GM23338 (cell line): ENCODE results near the gene NNT. TPM values are rescaled to one million over a fixed set of nuclear protein-coding genes. Genes with fewer than 3 reads are reported as not detected.
"Not testable (repeated sequence)": the region's sequence is repeated elsewhere in the genome, so short reads cannot be mapped to it uniquely, and the experiment has no call there.

Experiments
- ATAC-seq: fragments of 200-7000 bp; cut with Tn5 transposase; 3 replicates; pipeline ENCODE4 v1.9.1; 2020
- DNase-seq: peaks from one replicate; pipeline ENCODE4 v3.0.0-alpha.2; 2015; ENCODE audit warnings: low spot score
- H2AFZ ChIP-seq: fragments of 200-600 bp; sonication (generic); 2 replicates; pipeline ENCODE4 v1.8.0; 2016; ENCODE audit warnings: antibody characterized with exemption, mild to moderate bottlenecking, moderate library complexity
- H3F3A ChIP-seq: fragments of 200-600 bp; sonication (generic); replicated peaks from 2 replicates; pipeline ENCODE4 v1.8.0; 2017; ENCODE audit warnings: antibody characterized with exemption, mixed run types, low read depth
- H3K27ac ChIP-seq: fragments of 200-600 bp; sonication (generic); 2 replicates; pipeline ENCODE4 v1.6.1; 2016; ENCODE audit warnings: low read depth
- H3K27me3 ChIP-seq: fragments of 200-600 bp; sonication (generic); 2 replicates; pipeline ENCODE4 v1.8.0; 2016; ENCODE audit warnings: mild to moderate bottlenecking, mixed run types, moderate library complexity; ENCODE audit not compliant: insufficient read depth
- H3K36me3 ChIP-seq: fragments of 200-600 bp; sonication (generic); 2 replicates; pipeline ENCODE4 v1.8.0; 2016; ENCODE audit warnings: mild to moderate bottlenecking; ENCODE audit not compliant: insufficient read depth
- H3K4me1 ChIP-seq: fragments of 200-600 bp; sonication (generic); 2 replicates; pipeline ENCODE4 v1.8.0; 2016; ENCODE audit warnings: mild to moderate bottlenecking, moderate library complexity; ENCODE audit not compliant: insufficient read depth
- H3K4me2 ChIP-seq: fragments of 200-600 bp; sonication (generic); 2 replicates; pipeline ENCODE4 v1.7.1; 2017; ENCODE audit warnings: mixed run types
- H3K4me3 ChIP-seq: fragments of 200-600 bp; sonication (generic); 2 replicates; pipeline ENCODE4 v1.6.1; 2016; ENCODE audit warnings: mixed run types
- H3K79me2 ChIP-seq: fragments of 200-600 bp; sonication (generic); replicated peaks from 2 replicates; pipeline ENCODE4 v1.8.0; 2017; ENCODE audit warnings: mild to moderate bottlenecking; ENCODE audit not compliant: insufficient read depth
- H3K9me2 ChIP-seq: fragments of 200-600 bp; sonication (generic); 2 replicates; pipeline ENCODE4 v1.8.0; 2017; ENCODE audit not compliant: insufficient read depth
- H4K20me1 ChIP-seq: fragments of 200-600 bp; sonication (generic); replicated peaks from 2 replicates; pipeline ENCODE4 v1.8.0; 2017; ENCODE audit warnings: mild to moderate bottlenecking; ENCODE audit not compliant: insufficient read depth
- H3K27ac Mint-ChIP-seq: 2 replicates; pipeline ENCODE4 v1.8.0; 2020; ENCODE audit warnings: inconsistent platforms, mild to moderate bottlenecking, moderate library complexity, mixed read lengths
- H3K27me3 Mint-ChIP-seq: 3 replicates; pipeline ENCODE4 v1.8.0; 2022; ENCODE audit warnings: low read depth, mild to moderate bottlenecking, moderate library complexity, mixed read lengths, inconsistent platforms; ENCODE audit not compliant: insufficient read depth, poor library complexity
- H3K36me3 Mint-ChIP-seq: 3 replicates; pipeline ENCODE4 v1.8.0; 2021; ENCODE audit warnings: low read depth, mild to moderate bottlenecking, inconsistent platforms, moderate library complexity, mixed read lengths
- H3K4me1 Mint-ChIP-seq: 3 replicates; pipeline ENCODE4 v1.8.0; 2020; ENCODE audit warnings: mild to moderate bottlenecking, inconsistent platforms, mixed read lengths
- H3K4me3 Mint-ChIP-seq: 3 replicates; pipeline ENCODE4 v1.8.0; 2021; ENCODE audit warnings: moderate library complexity, mild to moderate bottlenecking, inconsistent platforms, mixed read lengths
- H3K9me3 Mint-ChIP-seq: 3 replicates; pipeline ENCODE4 v1.8.0; 2020; ENCODE audit warnings: moderate library complexity, mild to moderate bottlenecking, inconsistent platforms, mixed read lengths
- CREB1 ChIP-seq: fragments of 250-450 bp; sonication (Bioruptor Pico); IDR thresholded peaks from 2 replicates; pipeline ENCODE4 v1.5.0; 2020; ENCODE audit warnings: low read depth, mild to moderate bottlenecking, moderate library complexity
- EZH2 ChIP-seq: fragments of 200-600 bp; sonication (generic); IDR thresholded peaks from one replicate; pipeline ENCODE4 v1.8.0; 2017; ENCODE audit warnings: antibody characterized with exemption, mild to moderate bottlenecking, low read depth; ENCODE audit not compliant: unreplicated experiment
- EZH2phosphoT487 ChIP-seq: fragments of 200-600 bp; sonication (generic); IDR thresholded peaks from one replicate; pipeline ENCODE4 v1.8.1; 2018; ENCODE audit warnings: antibody characterized with exemption; ENCODE audit not compliant: unreplicated experiment
- JUNB ChIP-seq: IDR thresholded peaks from one replicate; pipeline ENCODE4 v1.6.1; 2016; ENCODE audit warnings: antibody characterized with exemption; ENCODE audit not compliant: unreplicated experiment
- POLR2AphosphoS5 ChIP-seq: IDR thresholded peaks from 2 replicates; pipeline ENCODE4 v1.6.1; 2016; ENCODE audit warnings: antibody characterized with exemption, low read depth
- ZNF331 ChIP-seq: fragments of 250-450 bp; sonication (Bioruptor Pico); IDR thresholded peaks from 2 replicates; pipeline ENCODE4 v1.5.0; 2020; ENCODE audit warnings: low read depth, mild to moderate bottlenecking, moderate library complexity
- polyA plus RNA-seq: library from polyadenylated mRNA; unstranded; fragments of >200 nt; fragmentation: Nextera tagmentation; extraction: Ambion mirVana; gene quantifications from 2 replicates; pipeline ENCODE4 v1.2.1, GENCODE V29; 2016
- total RNA-seq: library from RNA; depleted of rRNA; stranded (reverse); fragments of >200 nt; shearing (Covaris generic); gene quantifications from 2 replicates; pipeline ENCODE4 v1.2.3, GENCODE V29; 2014
- TF ChIP-seq, protein P1 (sequence below): fragments of 250-450 bp; sonication (Bioruptor Pico); IDR thresholded peaks from 2 replicates; pipeline ENCODE4 v1.5.0; 2020; ENCODE audit warnings: mild to moderate bottlenecking, moderate library complexity

NNT gene
- total and polyA plus RNA-seq, 2 experiments from 2014 or later, result 10.8 to 15.9 TPM

DNA sequence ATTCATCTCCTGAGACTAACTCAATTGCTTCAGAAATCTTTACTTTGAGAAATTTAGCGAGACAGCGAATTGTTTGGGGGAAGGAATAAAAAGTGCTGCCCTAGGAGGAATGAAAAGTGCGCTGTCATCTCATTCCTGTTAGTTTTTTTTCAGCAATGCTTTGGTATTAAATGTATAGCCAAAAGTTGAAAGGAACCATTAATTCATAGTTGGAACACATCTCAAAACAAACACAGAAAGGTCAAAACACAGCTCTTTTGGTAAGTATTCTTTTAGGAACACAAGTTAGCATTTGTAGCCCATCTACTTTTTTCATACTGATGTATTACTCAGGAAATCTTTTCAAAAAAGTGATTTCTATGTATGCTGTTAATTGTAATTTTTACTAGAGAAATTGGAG is 109.1 kb downstream of the NNT start:
- Histone ChIP-seq H3K79me2 (no peaks in the 10 kb centered on the region), H3K27me3 (no peaks in the 10 kb centered on the region), H3K27ac (no peak overlapping the region), H3K4me2 (no peak overlapping the region), H3K9me2 (peaks cover 5% of the 10 kb centered on the region; the same call in 1 of the 2 replicates), H3F3A (no peaks in the 10 kb centered on the region), H3K36me3 (no peaks in the 10 kb centered on the region), H2AFZ (no peak overlapping the region), H3K4me1 (no peaks in the 10 kb centered on the region), H3K4me3 (no peak overlapping the region), H4K20me1 (no peaks in the 10 kb centered on the region)
- Mint-ChIP-seq H3K9me3 (no peaks in the 10 kb centered on the region; the same call in 2 of the 3 replicates), H3K36me3 (no peaks in the 10 kb centered on the region), H3K27me3 (no peaks in the 10 kb centered on the region), H3K4me1 (no peaks in the 10 kb centered on the region), H3K4me3 (no peak overlapping the region), H3K27ac (no peak overlapping the region)
- no peak for TF ChIP-seq CREB1 (CRISPR knock-in tag)
- TF ChIP-seq EZH2, result no peak
- TF ChIP-seq, protein P1, sequence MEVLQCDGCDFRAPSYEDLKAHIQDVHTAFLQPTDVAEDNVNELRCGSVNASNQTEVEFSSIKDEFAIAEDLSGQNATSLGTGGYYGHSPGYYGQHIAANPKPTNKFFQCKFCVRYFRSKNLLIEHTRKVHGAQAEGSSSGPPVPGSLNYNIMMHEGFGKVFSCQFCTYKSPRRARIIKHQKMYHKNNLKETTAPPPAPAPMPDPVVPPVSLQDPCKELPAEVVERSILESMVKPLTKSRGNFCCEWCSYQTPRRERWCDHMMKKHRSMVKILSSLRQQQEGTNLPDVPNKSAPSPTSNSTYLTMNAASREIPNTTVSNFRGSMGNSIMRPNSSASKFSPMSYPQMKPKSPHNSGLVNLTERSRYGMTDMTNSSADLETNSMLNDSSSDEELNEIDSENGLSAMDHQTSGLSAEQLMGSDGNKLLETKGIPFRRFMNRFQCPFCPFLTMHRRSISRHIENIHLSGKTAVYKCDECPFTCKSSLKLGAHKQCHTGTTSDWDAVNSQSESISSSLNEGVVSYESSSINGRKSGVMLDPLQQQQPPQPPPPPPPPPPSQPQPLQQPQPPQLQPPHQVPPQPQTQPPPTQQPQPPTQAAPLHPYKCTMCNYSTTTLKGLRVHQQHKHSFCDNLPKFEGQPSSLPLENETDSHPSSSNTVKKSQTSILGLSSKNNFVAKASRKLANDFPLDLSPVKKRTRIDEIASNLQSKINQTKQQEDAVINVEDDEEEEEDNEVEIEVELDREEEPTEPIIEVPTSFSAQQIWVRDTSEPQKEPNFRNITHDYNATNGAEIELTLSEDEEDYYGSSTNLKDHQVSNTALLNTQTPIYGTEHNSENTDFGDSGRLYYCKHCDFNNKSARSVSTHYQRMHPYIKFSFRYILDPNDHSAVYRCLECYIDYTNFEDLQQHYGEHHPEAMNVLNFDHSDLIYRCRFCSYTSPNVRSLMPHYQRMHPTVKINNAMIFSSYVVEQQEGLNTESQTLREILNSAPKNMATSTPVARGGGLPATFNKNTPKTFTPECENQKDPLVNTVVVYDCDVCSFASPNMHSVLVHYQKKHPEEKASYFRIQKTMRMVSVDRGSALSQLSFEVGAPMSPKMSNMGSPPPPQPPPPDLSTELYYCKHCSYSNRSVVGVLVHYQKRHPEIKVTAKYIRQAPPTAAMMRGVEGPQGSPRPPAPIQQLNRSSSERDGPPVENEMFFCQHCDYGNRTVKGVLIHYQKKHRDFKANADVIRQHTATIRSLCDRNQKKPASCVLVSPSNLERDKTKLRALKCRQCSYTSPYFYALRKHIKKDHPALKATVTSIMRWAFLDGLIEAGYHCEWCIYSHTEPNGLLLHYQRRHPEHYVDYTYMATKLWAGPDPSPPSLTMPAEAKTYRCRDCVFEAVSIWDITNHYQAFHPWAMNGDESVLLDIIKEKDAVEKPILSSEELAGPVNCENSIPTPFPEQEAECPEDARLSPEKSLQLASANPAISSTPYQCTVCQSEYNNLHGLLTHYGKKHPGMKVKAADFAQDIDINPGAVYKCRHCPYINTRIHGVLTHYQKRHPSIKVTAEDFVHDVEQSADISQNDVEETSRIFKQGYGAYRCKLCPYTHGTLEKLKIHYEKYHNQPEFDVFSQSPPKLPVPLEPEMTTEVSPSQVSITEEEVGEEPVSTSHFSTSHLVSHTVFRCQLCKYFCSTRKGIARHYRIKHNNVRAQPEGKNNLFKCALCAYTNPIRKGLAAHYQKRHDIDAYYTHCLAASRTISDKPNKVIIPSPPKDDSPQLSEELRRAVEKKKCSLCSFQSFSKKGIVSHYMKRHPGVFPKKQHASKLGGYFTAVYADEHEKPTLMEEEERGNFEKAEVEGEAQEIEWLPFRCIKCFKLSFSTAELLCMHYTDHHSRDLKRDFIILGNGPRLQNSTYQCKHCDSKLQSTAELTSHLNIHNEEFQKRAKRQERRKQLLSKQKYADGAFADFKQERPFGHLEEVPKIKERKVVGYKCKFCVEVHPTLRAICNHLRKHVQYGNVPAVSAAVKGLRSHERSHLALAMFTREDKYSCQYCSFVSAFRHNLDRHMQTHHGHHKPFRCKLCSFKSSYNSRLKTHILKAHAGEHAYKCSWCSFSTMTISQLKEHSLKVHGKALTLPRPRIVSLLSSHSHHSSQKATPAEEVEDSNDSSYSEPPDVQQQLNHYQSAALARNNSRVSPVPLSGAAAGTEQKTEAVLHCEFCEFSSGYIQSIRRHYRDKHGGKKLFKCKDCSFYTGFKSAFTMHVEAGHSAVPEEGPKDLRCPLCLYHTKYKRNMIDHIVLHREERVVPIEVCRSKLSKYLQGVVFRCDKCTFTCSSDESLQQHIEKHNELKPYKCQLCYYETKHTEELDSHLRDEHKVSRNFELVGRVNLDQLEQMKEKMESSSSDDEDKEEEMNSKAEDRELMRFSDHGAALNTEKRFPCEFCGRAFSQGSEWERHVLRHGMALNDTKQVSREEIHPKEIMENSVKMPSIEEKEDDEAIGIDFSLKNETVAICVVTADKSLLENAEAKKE (CRISPR knock-in tag), result no peak
- TF ChIP-seq EZH2phosphoT487, result no peak
- no peak for TF ChIP-seq POLR2AphosphoS5
- no peak for TF ChIP-seq ZNF331 (CRISPR knock-in tag)
- TF ChIP-seq JUNB, result no peak
- ATAC-seq (no peak), DNase-seq (no peak)

DNA sequence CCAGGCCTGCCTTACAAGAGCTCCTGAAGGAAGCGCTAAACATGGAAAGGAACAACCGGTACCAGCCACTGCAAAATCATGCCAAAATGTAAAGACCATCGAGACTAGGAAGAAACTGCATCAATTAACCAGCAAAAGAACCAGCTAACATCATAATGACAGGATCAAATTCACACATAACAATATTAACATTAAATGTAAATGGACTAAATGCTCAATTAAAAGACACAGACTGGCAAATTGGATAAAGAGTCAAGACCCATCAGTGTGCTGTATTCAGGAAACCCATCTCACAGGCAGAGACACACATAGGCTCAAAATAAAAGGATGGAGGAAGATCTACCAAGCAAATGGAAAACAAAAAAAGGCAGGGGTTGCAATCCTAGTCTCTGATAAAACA is 116.8 kb downstream of the NNT start:
- H3K4me1 ChIP-seq, H2AFZ ChIP-seq, DNase-seq, H4K20me1 ChIP-seq, H3K4me2 ChIP-seq, H3K4me3 ChIP-seq, H3K27ac Mint-ChIP-seq, H3K79me2 ChIP-seq, ATAC-seq, H3K4me3 Mint-ChIP-seq, H3K27ac ChIP-seq, H3F3A ChIP-seq, H3K36me3 Mint-ChIP-seq, H3K4me1 Mint-ChIP-seq, H3K9me2 ChIP-seq, H3K27me3 ChIP-seq, H3K27me3 Mint-ChIP-seq, H3K36me3 ChIP-seq: not testable (repeated sequence)
- peaks cover 16% of the 10 kb centered on the region; the same call in 2 of the 3 replicates for H3K9me3 Mint-ChIP-seq
